SH-SY5Y (cell line): ENCODE results near the gene PLEKHG7.

ENCODE experiments used
- GATA2 ChIP-seq: IDR thresholded peaks from 2 replicates; pipeline ENCODE4 v1.6.1; 2011; ENCODE audit warnings: mild to moderate bottlenecking, low read depth, low read length
- GATA3 ChIP-seq: IDR thresholded peaks from 2 replicates; pipeline ENCODE4 v1.6.1; 2011; ENCODE audit warnings: low read depth, mild to moderate bottlenecking, low read length, moderate library complexity

Gene PLEKHG7

DNA sequence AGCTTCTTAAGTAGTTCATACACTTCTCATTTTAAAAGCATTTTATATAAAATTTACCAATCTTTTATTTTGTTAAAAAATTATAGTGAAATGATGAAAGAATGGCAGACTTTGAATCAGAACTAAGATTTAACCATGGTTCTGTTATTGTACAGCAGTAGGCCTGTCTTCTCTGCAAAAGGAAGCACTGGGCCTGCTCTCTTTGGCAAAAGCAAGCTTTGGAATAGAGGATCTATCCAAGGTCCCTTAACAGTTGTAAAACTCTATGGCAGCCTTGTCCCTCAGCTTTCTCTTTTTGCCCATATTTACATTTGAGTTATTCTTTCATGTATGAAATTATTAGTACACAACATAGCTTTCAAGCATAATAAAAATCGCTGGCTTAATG lies 82.8 kb downstream of the PLEKHG7 start:
- TF ChIP-seq GATA2 (no peak), GATA3 (no peak)

DNA sequence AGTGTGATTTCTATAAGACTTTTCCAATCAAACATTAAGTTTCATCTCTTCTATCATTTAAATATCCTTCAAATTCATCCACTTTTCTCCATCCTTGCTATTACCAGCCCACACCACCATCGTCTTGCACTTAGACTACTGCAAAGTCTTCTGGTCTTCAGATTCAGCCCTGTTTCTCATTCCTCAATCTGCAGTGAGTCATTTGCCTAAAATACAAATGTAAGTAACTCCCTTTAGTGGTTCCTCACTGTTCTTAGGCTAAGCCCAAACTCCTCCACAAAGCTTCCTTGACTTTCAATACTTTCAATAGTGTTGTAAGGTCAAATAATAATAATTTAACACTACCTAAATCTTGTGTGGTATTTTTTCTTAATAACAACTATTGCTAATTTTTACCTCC lies 83.3 kb downstream of the PLEKHG7 start:
- no peak for TF ChIP-seq GATA2
- TF ChIP-seq GATA3: no peak

GRCh38 chr12:92794814-92795213 lies 92.0 kb downstream of the PLEKHG7 start:
- no peak for TF ChIP-seq GATA2
- no peak for TF ChIP-seq GATA3

DNA sequence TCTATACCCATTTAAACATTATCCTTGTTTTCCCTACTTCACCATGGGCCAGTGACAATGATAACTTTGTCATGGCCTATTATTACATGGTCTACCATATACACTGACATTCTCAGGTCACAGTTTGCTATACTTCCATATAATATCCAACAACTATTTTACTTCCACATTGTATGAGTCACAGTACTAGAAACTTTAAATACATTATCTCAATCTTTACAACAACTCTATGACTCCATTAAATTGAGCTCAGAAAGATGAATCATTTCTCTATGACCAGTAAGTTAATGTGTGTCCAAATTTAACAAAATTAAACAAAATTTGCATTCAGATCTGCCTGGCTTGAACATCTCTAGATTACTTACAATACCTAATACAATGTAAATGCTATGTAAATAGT lies 93.9 kb downstream of the PLEKHG7 start:
- TF ChIP-seq GATA3 (no peak), GATA2 (no peak)

DNA sequence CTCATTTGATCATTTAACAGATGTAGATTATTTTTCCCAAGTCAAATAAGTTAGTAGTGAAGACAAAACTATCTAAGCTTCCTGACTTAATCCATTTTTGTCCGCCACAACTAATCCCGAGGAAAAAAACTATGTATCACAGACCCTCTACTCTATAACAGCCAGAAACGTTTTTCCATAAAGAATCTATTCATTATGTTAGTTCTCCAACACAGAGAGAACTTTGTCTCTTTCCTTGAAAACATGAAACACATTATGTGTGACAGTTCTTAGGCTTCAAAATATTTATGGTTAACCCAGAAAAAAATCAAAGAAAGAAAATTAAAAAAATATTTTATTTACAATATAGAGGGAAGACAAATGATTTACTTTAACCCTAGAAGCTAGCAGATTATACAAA lies 100.1 kb downstream of the PLEKHG7 start:
- TF ChIP-seq GATA3 (no peak), GATA2 (no peak)

GRCh38 chr12:92803903-92804302 lies 101.1 kb downstream of the PLEKHG7 start:
- TF ChIP-seq GATA3 (no peak), GATA2 (no peak)

- TF ChIP-seq GATA2 (no peak), GATA3 (no peak)
Measured at GRCh38 chr12:92810370-92810769, 107.6 kb downstream of the PLEKHG7 start.

DNA sequence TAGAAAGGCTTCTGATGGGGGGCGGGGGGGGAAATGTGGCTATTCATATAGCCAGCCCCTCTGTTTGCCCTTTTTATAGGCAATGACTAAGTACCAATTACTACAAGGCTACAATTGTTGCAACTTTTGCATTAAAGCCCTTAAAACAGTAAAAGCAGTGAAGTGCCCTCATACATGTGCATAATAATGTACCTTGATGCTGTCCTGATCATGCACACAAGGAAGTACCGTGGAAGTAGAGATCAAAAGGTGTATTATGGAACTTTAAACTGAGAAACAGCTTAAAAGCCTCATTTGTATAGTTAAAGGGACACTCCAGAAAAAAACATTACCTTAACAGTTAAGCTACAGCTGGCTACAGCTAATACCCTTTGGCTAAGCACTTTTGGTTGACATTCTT lies 111.8 kb downstream of the PLEKHG7 start:
- TF ChIP-seq GATA3: no peak

GRCh38 chr12:92821142-92821541 lies 118.4 kb downstream of the PLEKHG7 start:
- TF ChIP-seq GATA3 (no peak), GATA2 (no peak)
